SH-SY5Y (cell line): Measurements from ENCODE around the gene MPPED1.

Experiments used
- GATA2 ChIP-seq: IDR thresholded peaks from 2 replicates; pipeline ENCODE4 v1.6.1; 2011; ENCODE audit warnings: mild to moderate bottlenecking, low read depth, low read length
- GATA3 ChIP-seq: IDR thresholded peaks from 2 replicates; pipeline ENCODE4 v1.6.1; 2011; ENCODE audit warnings: low read depth, mild to moderate bottlenecking, low read length, moderate library complexity

DNA sequence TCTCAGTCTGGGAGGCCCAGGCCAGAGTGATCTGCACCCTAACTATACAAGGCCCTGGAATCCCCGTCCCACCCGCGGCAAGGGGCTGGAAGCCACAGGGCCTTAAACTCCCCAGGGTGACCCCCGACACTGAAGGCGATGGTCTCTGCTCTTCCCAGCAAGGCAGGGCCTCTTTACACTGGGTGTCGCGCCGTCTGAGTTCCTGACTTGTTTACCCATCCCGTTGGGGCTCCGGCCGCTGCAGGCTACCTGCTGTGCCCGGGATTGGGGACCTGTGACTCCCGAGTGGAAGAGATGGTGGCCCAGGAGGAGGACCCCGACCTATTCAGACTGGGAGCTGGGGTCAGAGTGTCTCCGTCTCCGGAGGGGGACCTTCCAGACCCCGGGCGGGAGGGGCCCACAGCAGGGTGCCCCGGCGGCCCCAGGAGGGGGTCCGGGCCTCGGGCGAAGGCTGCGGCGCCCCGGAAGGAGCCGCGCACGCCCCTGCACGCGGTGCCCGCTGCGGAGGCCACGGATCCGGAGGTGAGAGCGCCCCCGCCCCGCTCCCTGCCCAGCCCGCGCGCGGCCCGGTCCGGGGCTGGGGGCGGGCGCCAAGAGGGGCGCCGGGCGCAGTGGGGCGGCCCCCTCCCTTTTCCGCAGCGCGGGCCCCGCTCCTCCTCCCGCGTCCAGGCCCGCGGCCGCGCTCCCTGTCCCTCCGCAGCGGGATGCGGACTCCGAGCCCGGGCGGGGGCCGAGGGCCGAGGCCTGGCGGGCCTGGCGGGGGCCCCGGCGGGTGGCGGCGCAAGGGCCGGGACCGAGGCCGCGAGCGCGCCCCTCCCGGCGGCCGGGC is 560 bp upstream of the MPPED1 start:
- TF ChIP-seq GATA2 (no peak), GATA3 (no peak)
